DND-41 (cell line): ENCODE measurements around the gene KCNIP4.

ENCODE experiments used
- CTCF ChIP-seq: IDR thresholded peaks from 2 replicates; pipeline ENCODE4 v1.5.1; 2012; ENCODE audit warnings: borderline replicate concordance, low read length, moderate library complexity, mild to moderate bottlenecking; ENCODE audit not compliant: poor library complexity, severe bottlenecking; ENCODE audit errors: extremely low read depth
- EZH2 ChIP-seq: IDR thresholded peaks from 3 replicates; pipeline ENCODE4 v1.6.1; 2012; ENCODE audit warnings: borderline replicate concordance, low read depth, mild to moderate bottlenecking, moderate library complexity, low read length, inconsistent platforms; ENCODE audit not compliant: severe bottlenecking

DNA sequence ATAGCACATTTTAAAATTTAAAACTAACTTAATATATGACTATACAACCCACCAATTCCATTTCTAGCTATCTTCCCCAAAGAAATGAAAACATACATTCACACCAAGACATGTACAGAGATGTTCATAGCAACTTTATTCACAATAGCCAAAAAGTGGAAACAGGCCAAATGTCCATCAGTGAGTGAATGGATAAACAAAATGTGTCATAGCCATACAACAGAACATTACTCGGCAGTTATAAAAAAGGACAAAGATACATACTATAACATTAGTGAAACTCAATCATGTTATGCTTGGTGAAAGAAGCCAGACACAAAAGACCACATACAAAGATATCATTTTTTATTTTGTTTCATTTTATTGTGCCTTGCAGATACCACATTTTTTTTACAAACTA, 851.5 kb downstream of the KCNIP4 start:
- no peak for TF ChIP-seq CTCF
- no peak for TF ChIP-seq EZH2
